Stimulated activated memory B cell treated with anti-CD40 and anti-IgM and Interleukin-4, amounts not matched to agents 10 μg/mL and 1 μg/mL and 100 μg/mL, for 72 hours (primary cell): Measurements from ENCODE around the gene IP6K1.
"Not testable (repeated sequence)": the region's sequence is repeated elsewhere in the genome, so short reads cannot be mapped to it uniquely, and the experiment has no call there.

Experiments
- ATAC-seq: fragments of 150-1000 bp; cut with Tn5 transposase; 2 replicates; pipeline ENCODE4 v1.10.0; 2021
- H3K27ac Mint-ChIP-seq: one replicate; pipeline ENCODE4 v1.8.0; 2022; ENCODE audit warnings: mild to moderate bottlenecking, mixed read lengths
- H3K27me3 Mint-ChIP-seq: one replicate; pipeline ENCODE4 v1.8.0; 2022; ENCODE audit warnings: mixed read lengths
- H3K36me3 Mint-ChIP-seq: one replicate; pipeline ENCODE4 v1.8.0; 2022; ENCODE audit warnings: mixed read lengths
- H3K4me1 Mint-ChIP-seq: one replicate; pipeline ENCODE4 v1.8.0; 2022; ENCODE audit warnings: mixed read lengths
- H3K4me3 Mint-ChIP-seq: one replicate; pipeline ENCODE4 v1.8.0; 2022; ENCODE audit warnings: mild to moderate bottlenecking, moderate library complexity, mixed read lengths
- H3K9me3 Mint-ChIP-seq: one replicate; pipeline ENCODE4 v1.8.0; 2022; ENCODE audit warnings: mixed read lengths

IP6K1 gene

GRCh38 chr3:49688338-49689045, 97.8 kb downstream of the IP6K1 start:
- Mint-ChIP-seq H3K4me3 (peak overlapping the region; percentile 98), H3K27ac (peak overlapping the region; percentile 89), H3K4me1 (peaks cover 44% of the 10 kb centered on the region), H3K36me3 (peaks cover 22% of the 10 kb centered on the region)
- not testable (repeated sequence) for H3K27me3 Mint-ChIP-seq, H3K9me3 Mint-ChIP-seq
- peak; percentile 3 for ATAC-seq

DNA sequence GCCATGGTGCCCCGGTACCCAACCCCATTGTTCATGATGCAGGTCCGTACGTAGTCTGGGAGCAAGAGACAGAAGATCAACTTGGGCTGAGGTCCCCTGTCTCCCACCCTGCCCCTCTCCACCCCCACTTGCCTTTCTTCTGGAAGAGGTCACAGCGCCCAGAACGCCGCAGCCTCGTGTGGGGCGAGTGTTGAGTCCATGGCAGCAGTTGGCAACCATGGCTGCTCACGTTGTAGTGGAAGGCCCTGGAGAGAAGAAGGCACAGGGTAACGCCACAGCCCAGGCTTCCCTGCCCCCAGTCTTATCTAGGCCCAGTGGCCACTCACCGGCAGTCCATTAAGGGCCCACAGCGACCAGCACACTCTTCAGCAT, 98.9 kb downstream of the IP6K1 start:
- not testable (repeated sequence) for H3K9me3 Mint-ChIP-seq, H3K27me3 Mint-ChIP-seq, H3K4me3 Mint-ChIP-seq, ATAC-seq, H3K27ac Mint-ChIP-seq
- peaks cover 30% of the 10 kb centered on the region for H3K36me3 Mint-ChIP-seq
- H3K4me1 Mint-ChIP-seq: peaks cover 44% of the 10 kb centered on the region

DNA sequence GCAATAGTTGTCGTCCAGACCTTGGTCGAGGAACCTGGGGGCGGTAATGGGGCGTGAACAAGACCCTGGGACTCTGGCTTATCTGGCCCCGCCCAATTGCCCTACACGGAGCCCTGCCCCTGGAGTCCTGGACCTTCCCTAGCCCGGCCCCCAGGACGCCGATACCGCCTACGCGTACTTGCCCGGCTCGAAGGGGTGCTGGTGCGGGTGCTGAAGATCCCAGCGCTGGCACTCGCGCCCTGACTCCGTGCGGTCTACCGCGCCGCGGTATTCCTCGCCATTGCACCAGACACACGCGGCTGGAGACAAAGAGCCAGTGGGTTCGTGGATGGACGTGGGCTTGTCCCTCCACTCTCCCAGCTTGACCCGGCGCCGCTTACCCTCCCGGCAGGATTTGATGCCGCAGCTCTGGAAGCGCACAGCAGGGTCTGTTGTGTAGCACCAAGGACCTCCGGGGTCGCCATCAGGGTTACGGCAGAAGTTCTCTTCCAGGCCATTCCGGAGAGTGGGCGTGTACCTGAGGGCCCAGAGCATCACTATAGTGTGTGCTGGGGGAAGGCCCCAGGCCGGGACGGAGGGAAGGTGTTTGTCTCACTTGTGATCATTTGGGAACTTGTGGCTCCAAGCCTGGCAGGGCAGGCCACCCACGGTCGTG, 99.4 kb downstream of the IP6K1 start:
- not testable (repeated sequence) for H3K27ac Mint-ChIP-seq, H3K9me3 Mint-ChIP-seq, H3K27me3 Mint-ChIP-seq
- Mint-ChIP-seq H3K36me3 (peaks cover 34% of the 10 kb centered on the region), H3K4me3 (peak overlapping the region; percentile 46), H3K4me1 (peaks cover 44% of the 10 kb centered on the region)
- peak; percentile 22 for ATAC-seq

DNA sequence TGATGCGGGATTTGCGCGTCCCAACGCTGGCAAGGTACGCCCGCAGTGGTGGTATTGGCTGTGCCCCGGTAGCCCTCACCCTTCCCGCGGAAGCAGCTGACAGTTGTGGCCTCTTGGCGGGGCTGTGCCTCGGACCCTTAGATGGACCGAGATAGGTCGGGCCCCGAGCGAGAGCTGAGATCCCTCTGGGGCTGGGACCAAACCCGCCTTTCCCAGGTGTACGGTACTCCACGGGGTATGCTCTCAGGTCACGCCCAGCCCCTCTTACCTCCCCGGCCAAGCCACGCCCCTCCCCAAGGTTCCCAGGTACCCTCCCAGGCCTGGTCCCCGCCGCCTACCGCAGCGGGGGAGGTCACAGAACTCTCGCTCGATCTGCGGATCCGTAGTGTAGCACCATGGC, 100.0 kb downstream of the IP6K1 start:
- H3K9me3 Mint-ChIP-seq: not testable (repeated sequence)
- H3K4me1 Mint-ChIP-seq: peaks cover 40% of the 10 kb centered on the region

DNA sequence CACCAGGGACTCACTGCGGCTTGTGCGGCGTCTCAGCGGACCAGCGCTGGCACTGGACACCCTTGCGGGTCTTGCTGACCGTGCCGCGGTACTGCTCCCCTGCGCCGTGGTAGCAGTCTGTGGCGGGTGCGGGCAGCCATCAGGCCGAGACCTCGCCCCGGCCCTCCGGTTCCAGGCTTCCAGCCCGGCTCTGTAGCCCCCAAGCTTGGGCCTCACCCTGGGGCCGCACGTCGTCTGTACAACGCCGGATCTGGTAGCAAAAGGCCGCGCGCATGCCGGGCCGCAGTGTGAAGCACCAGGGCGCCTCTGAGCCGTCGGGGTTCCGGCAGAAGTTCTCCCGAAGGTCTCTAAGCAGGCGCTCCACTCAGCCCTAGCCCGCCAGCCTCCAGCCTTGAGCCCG, 100.5 kb downstream of the IP6K1 start:
- H3K4me1 Mint-ChIP-seq: peaks cover 38% of the 10 kb centered on the region
- not testable (repeated sequence) for H3K9me3 Mint-ChIP-seq, ATAC-seq, H3K27ac Mint-ChIP-seq, H3K27me3 Mint-ChIP-seq, H3K4me3 Mint-ChIP-seq
- H3K36me3 Mint-ChIP-seq: peaks cover 38% of the 10 kb centered on the region

More for the DNA sequence above, 100.0 kb downstream of the IP6K1 start:
- peaks cover 36% of the 10 kb centered on the region for H3K36me3 Mint-ChIP-seq
- peak; percentile 2 for ATAC-seq
- H3K27ac Mint-ChIP-seq, H3K27me3 Mint-ChIP-seq: not testable (repeated sequence)
- peak overlapping the region; percentile 68 for H3K4me3 Mint-ChIP-seq

GRCh38 chr3:49685103-49685502, 101.2 kb downstream of the IP6K1 start:
- H3K4me3 Mint-ChIP-seq: not testable (repeated sequence)
- H3K36me3 Mint-ChIP-seq: peaks cover 45% of the 10 kb centered on the region

GRCh38 chr3:49684453-49684852, 101.9 kb downstream of the IP6K1 start:
- H3K27me3 Mint-ChIP-seq, ATAC-seq, H3K9me3 Mint-ChIP-seq, H3K4me3 Mint-ChIP-seq, H3K27ac Mint-ChIP-seq: not testable (repeated sequence)
- H3K4me1 Mint-ChIP-seq: peaks cover 34% of the 10 kb centered on the region
- peaks cover 51% of the 10 kb centered on the region for H3K36me3 Mint-ChIP-seq

More at GRCh38 chr3:49685103-49685502, 101.2 kb downstream of the IP6K1 start:
- not testable (repeated sequence) for H3K27ac Mint-ChIP-seq, H3K27me3 Mint-ChIP-seq, H3K9me3 Mint-ChIP-seq, ATAC-seq
- peaks cover 38% of the 10 kb centered on the region for H3K4me1 Mint-ChIP-seq

DNA sequence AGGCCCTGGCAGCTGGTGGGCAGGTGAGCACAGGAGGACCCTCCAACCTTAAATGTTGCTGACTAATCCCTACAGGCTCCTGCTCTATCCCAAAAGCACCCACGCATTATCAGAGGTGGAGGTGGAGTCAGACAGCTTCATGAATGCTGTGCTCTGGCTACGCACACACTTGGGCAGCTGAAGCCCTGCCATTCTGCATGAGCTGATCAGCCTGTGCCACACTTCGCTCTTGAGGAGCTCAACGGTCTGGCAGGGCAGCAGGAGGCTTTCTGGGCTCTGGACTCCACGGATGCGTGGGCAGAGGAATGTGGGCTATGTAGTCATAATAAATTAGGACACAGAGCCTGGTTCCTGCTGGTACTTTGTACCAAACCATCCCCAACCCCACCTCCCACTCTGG, 103.2 kb downstream of the IP6K1 start:
- Mint-ChIP-seq H3K27me3 (peaks cover 7% of the 10 kb centered on the region), H3K36me3 (peaks cover 58% of the 10 kb centered on the region), H3K27ac (no peak overlapping the region), H3K4me3 (no peak overlapping the region), H3K9me3 (no peaks in the 10 kb centered on the region), H3K4me1 (peaks cover 21% of the 10 kb centered on the region)
- ATAC-seq: no peak

DNA sequence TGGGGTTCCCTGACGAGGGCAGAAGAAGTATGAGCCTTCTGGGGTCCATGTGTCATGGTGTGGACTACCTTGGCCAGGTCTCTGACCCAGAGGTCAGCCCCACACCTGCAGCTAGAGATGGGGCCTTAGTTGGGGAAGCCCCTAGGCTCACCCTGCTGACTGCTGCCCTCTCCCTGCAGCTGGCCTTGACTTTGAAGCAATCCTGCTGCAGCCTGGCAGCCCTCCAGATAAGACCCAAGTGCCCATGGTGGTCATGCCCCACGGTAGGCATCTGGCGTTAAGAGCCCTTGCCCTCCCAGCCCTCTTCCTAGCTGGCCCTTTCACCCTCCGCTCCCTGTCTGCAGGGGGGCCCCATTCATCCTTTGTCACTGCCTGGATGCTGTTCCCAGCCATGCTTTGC, 104.8 kb downstream of the IP6K1 start:
- Mint-ChIP-seq H3K27me3 (peaks cover 7% of the 10 kb centered on the region), H3K4me1 (peaks cover 18% of the 10 kb centered on the region), H3K36me3 (peaks cover 71% of the 10 kb centered on the region), H3K9me3 (no peaks in the 10 kb centered on the region), H3K4me3 (no peak overlapping the region), H3K27ac (no peak overlapping the region)
- no peak for ATAC-seq

DNA sequence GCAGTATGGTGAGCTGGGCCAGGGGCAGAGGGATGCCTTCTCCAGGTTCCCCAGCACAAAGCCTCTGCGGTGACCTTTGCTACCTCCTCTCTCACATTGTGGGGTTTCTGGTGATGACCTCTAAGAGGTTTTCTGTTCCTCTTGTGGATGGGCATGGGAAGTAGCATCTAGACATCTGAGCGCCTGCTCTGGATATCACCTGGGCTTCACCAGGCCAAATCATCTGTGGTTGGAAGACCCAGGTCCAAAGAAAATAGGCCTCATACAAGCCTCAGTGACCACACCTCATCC, 105.2 kb downstream of the IP6K1 start:
- H3K36me3 Mint-ChIP-seq: peaks cover 75% of the 10 kb centered on the region
- no peak overlapping the region for H3K27ac Mint-ChIP-seq
- ATAC-seq: peak; percentile 58
- no peak overlapping the region for H3K4me3 Mint-ChIP-seq
- H3K27me3 Mint-ChIP-seq: peaks cover 7% of the 10 kb centered on the region
- H3K9me3 Mint-ChIP-seq: no peaks in the 10 kb centered on the region
- H3K4me1 Mint-ChIP-seq: peaks cover 19% of the 10 kb centered on the region

- no peaks in the 10 kb centered on the region for H3K9me3 Mint-ChIP-seq
- peak; percentile 70 for ATAC-seq
- H3K27ac Mint-ChIP-seq: peak overlapping the region; percentile 6
- H3K4me1 Mint-ChIP-seq: peaks cover 24% of the 10 kb centered on the region
- H3K4me3 Mint-ChIP-seq: no peak overlapping the region
- peaks cover 80% of the 10 kb centered on the region for H3K36me3 Mint-ChIP-seq
- peaks cover 7% of the 10 kb centered on the region for H3K27me3 Mint-ChIP-seq
Observed at GRCh38 chr3:49680493-49681231, 105.7 kb downstream of the IP6K1 start.

DNA sequence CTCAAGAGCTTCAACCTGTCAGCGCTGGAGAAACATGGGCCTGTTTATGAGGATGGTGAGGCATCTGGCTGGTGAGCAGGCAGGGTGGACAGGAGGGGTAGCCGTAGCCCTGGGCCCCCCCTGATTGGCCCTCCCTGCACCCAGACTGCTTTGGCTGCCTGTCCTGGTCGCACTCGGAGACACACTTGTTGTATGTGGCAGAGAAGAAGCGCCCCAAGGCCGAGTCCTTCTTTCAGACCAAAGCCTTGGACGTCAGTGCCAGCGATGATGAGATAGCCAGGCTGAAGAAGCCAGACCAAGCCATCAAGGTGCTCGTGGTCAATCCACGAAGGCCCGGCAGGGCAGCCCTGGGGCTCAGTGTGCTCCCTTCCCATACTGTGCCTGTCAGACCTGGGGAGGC, 110.4 kb downstream of the IP6K1 start:
- H3K27ac Mint-ChIP-seq: no peak overlapping the region
- no peak overlapping the region for H3K4me3 Mint-ChIP-seq
- no peak for ATAC-seq
- peaks cover 48% of the 10 kb centered on the region for H3K36me3 Mint-ChIP-seq
- H3K4me1 Mint-ChIP-seq: peaks cover 44% of the 10 kb centered on the region
- H3K27me3 Mint-ChIP-seq: no peaks in the 10 kb centered on the region
- H3K9me3 Mint-ChIP-seq: no peaks in the 10 kb centered on the region

- peaks cover 34% of the 10 kb centered on the region for H3K36me3 Mint-ChIP-seq
- peak overlapping the region; percentile 89 for H3K4me3 Mint-ChIP-seq
- no peaks in the 10 kb centered on the region for H3K27me3 Mint-ChIP-seq
- peak overlapping the region; percentile 97 for H3K27ac Mint-ChIP-seq
- peak; percentile 42 for ATAC-seq
- H3K4me1 Mint-ChIP-seq: peaks cover 35% of the 10 kb centered on the region
- H3K9me3 Mint-ChIP-seq: no peaks in the 10 kb centered on the region
Observed at GRCh38 chr3:49674497-49674983, 111.8 kb downstream of the IP6K1 start.
